ENCODE data around the gene WWC1.

WWC1 gene

GRCh38 chr5:168291342-168291963, at the start of gene WWC1:
Gene WWC1 (plus strand): TSS chr5:168291645. CDS start chr5:168292153, 508 bp downstream.
- H3K4me1 ChIP-seq (ENCODE audit: insufficient read depth, poor library complexity, severe bottlenecking): peaks cover 52% of the 10 kb centered on the region
- no peaks in the 10 kb centered on the region for H3K9me3 ChIP-seq (ENCODE audit: severe bottlenecking)
- ATAC-seq (ENCODE audit: low read depth) (peak; percentile 69), DNase-seq (ENCODE audit: low spot score) (peak; percentile 91)
- H3K4me3 ChIP-seq (ENCODE audit: severe bottlenecking): peak within 1 kb of the TSS; percentile 95
- TF ChIP-seq CTCF (IDR thresholded peaks at IDR 0.05; ENCODE audit: poor library complexity, severe bottlenecking): peak; percentile 68
- no peaks in the 10 kb centered on the region for H3K27me3 ChIP-seq (ENCODE audit: insufficient read depth, poor library complexity, severe bottlenecking)
- H3K27ac ChIP-seq (ENCODE audit: poor library complexity, severe bottlenecking): peak within 1 kb of the TSS; percentile 81
- H3K36me3 ChIP-seq (ENCODE audit: low read depth): peaks cover 12% of the 10 kb centered on the region; the same call in 1 of the 2 replicates

- no peak for DNase-seq (ENCODE audit: low spot score)
- Histone ChIP-seq H3K36me3 (ENCODE audit: low read depth) (no peaks in the 10 kb centered on the region), H3K4me1 (ENCODE audit: insufficient read depth, poor library complexity, severe bottlenecking) (no peaks in the 10 kb centered on the region), H3K27me3 (ENCODE audit: insufficient read depth, poor library complexity, severe bottlenecking) (no peaks in the 10 kb centered on the region), H3K4me3 (ENCODE audit: severe bottlenecking) (no peak overlapping the region), H3K27ac (ENCODE audit: poor library complexity, severe bottlenecking) (no peak overlapping the region), H3K9me3 (ENCODE audit: severe bottlenecking) (no peaks in the 10 kb centered on the region)
- no peak for TF ChIP-seq CTCF (IDR thresholded peaks at IDR 0.05; ENCODE audit: poor library complexity, severe bottlenecking)
- ATAC-seq (ENCODE audit: low read depth): no peak
Measured at GRCh38 chr5:168244838-168245559, 46.4 kb upstream of the WWC1 start.

- H3K4me1 ChIP-seq (ENCODE audit: insufficient read depth, poor library complexity, severe bottlenecking): no peaks in the 10 kb centered on the region
- DNase-seq (ENCODE audit: low spot score) (no peak), ATAC-seq (ENCODE audit: low read depth) (no peak)
- H3K4me3 ChIP-seq (ENCODE audit: severe bottlenecking): no peak overlapping the region
- H3K36me3 ChIP-seq (ENCODE audit: low read depth): no peaks in the 10 kb centered on the region
- H3K27ac ChIP-seq (ENCODE audit: poor library complexity, severe bottlenecking): no peak overlapping the region
- H3K9me3 ChIP-seq (ENCODE audit: severe bottlenecking): no peaks in the 10 kb centered on the region
- H3K27me3 ChIP-seq (ENCODE audit: insufficient read depth, poor library complexity, severe bottlenecking): no peaks in the 10 kb centered on the region
- no peak for TF ChIP-seq CTCF (IDR thresholded peaks at IDR 0.05; ENCODE audit: poor library complexity, severe bottlenecking)
Measured at GRCh38 chr5:168249923-168250322, 41.5 kb upstream of the WWC1 start.

GRCh38 chr5:168251259-168251658, 40.2 kb upstream of the WWC1 start:
- TF ChIP-seq CTCF (IDR thresholded peaks at IDR 0.05; ENCODE audit: poor library complexity, severe bottlenecking): no peak
- Histone ChIP-seq H3K4me1 (ENCODE audit: insufficient read depth, poor library complexity, severe bottlenecking) (no peaks in the 10 kb centered on the region), H3K27me3 (ENCODE audit: insufficient read depth, poor library complexity, severe bottlenecking) (no peaks in the 10 kb centered on the region), H3K36me3 (ENCODE audit: low read depth) (no peaks in the 10 kb centered on the region), H3K9me3 (ENCODE audit: severe bottlenecking) (no peaks in the 10 kb centered on the region), H3K4me3 (ENCODE audit: severe bottlenecking) (no peak overlapping the region), H3K27ac (ENCODE audit: poor library complexity, severe bottlenecking) (no peak overlapping the region)
- ATAC-seq (ENCODE audit: low read depth) (no peak), DNase-seq (ENCODE audit: low spot score) (no peak)

Measured in RWPE2 (cell line).